GM21367 (cell line): Measurements from ENCODE around the gene KCNMB4.
A peak's percentile ranks its signal among the peaks of the same experiment; 100 is the strongest.

Experiments used
- ATAC-seq: cut with Tn5 transposase; IDR thresholded peaks from one replicate; pipeline ENCODE4 v1.9.1; 2021; ENCODE audit not compliant: unreplicated experiment

Gene KCNMB4

DNA sequence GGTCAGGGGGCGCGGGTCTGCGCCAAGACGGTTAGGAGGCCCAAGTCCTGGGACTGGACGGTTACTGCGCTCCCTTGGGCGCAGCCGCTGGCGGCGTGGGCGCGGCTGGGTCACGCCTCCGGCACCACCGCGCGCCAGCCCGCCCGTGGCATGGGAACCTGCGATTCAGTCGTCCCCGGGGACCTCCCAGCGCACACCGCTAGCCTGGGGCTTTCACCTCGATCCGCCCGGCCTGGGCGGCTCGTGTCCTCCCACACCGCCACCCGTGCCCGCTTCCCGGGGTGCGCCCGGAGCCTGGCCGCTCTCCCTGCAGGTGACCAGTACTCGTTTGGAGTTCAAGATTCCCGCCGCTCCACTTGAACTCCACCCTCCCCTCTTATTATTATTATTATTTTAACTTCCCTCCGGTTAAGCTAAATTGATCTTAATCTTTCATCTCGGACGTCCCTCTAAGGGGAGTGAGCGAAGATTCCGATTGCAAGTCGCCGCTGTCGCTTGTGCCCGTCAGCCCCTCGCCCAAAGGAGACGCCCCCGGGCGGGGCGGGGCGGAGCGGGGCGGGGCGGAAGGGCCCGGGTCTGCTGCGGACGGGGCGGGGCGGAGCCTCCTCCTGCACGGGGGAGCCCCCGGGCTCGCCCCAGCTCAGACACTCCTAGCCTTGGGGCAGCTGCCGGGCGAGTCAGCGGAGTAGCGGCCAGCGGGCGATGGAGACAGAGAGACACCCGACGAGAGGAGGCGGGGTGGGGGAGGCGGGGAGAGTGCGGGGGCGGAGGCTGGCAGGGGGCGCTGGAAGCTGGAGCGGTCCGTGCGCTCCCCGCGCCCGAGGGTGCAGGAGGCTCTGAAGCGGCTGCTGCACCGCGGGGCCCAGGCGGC, at the start of gene KCNMB4:
Gene KCNMB4 (plus strand): TSS at position 643 of the 871 bp plus-strand sequence. CDS start 445 bp downstream, outside the sequence.
- ATAC-seq: peak; percentile 82

DNA sequence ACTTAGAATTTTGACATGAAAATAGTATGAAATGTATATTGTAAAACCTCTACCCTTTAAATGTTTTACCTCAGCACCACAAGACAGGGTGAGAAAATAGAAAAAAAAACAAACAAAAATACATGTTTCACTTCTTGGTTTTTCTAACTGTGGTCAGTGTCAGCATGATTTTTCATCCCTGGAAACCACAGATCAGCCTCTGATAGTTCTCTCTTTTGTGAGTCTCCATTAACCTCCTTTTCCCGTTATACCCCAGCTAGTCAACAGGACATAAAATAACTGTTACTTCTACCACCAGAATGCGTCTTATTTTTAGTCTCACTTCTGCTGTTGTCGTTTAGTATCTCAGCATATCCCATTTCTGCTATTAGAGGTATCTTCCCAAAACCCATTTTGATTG, 48.3 kb upstream of the KCNMB4 start:
- peak; percentile 93 for ATAC-seq

DNA sequence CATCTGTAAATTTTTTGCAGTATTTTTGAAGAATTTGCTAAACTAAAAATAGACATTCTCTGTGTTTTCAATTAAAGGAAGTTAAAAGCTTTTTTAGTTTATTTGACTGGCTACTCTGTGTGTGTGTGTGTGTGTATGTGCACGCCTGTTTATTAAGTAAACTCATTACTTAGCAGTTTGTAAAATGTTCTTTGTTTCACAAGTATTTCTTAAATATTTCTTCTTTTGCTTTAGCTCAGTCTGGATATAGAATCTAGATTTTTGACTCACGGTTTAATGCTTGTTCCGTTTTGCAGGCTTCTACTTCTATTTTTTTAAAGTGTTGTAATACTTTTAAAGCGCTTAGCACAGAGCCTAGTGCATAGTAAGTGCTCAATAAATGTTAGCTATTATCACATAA, 46.5 kb upstream of the KCNMB4 start:
- ATAC-seq: no peak

GRCh38 chr12:70321191-70321590, 44.9 kb upstream of the KCNMB4 start:
- ATAC-seq: no peak

DNA sequence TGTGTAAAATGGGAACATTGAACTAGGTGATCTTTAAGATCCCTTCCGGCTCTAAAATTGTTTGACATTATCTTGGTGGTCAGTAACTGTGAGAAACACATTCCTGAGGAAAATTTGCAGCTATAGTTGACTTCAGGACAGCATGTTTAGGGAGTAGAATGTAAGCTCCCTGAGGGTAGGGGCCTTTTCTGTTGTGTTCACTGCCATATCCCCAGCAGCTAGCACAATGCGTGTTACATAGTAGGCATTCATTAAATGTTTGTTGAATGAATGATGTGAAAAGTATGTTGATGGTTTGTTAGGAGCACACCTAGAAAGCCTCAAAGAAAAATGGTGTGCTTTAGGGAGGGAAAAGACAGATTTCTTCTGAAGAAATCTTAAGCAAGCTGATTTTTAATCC, 38.5 kb upstream of the KCNMB4 start:
- ATAC-seq: no peak

DNA sequence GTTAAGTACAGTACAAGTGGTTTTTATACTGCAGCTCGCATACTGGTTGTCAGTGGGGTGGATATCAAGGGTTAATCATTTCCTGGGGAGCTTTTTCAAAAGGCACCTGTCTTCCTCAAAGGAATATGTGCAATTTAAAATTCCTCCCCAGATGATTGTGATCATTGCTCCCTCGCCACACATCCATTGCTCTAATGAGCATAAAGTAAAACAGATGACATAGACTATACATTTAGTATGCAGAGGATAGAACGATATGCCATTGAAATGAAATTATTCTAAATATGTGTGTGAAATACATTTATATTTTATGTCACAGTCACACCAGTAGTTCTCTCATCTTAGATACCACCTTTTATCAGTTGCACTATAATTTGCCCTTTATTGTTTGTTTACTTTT, 36.4 kb upstream of the KCNMB4 start:
- no peak for ATAC-seq

DNA sequence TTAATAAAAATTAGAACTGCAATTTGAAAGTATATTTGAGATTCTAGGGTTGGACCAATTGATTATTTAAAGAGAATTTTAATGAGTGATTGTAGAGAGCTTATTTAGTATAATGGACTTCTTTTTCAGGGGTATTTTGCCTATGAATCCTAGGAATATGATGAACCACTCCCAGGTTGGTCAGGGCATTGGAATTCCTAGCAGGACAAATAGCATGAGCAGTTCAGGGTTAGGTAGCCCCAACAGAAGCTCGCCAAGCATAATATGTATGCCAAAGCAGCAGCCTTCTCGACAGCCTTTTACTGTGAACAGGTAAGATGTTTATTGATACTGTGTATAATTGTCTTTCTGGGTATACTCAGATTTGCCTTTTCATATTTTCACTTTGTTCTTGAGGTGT, 35.9 kb upstream of the KCNMB4 start:
- no peak for ATAC-seq

- ATAC-seq: no peak
Observed at GRCh38 chr12:70332236-70332635, 33.9 kb upstream of the KCNMB4 start.

DNA sequence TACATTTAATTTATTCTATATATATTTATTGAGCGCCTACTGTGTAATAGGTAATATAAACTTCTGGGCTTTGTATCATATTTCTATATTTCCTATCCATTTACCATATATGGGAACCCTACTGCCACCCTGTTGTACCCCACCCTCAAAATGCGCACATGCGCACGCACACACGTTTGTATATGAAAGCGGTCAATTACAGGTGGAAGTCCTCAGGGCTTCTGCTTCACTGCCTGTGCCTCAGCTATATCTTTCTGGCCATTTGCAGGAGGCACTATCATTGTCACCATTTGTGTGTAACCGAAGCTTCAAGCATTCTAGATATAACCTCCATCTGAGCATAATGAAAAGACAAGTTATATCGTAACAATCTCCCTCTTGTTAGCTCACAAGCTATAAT, 31.3 kb upstream of the KCNMB4 start:
- ATAC-seq: no peak

GRCh38 chr12:70338531-70338930, 27.6 kb upstream of the KCNMB4 start:
- ATAC-seq: no peak

DNA sequence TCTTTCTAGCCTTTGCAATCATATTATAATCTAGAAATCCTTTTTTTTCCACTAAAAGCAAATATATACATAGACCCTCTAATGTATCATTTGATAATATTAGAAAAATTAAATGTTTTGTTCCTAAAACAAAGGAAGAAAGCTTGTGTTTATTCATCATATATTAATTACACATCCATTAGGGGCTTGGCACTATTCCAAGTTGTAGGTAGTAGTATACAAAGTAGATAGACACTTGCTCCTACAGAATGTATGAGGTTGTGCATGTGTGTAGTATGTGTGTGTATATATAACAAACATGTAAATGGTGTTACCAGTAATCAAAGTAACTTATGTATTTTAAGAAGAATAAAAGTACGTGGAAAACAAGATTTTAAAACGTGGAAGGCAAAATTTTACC, 15.0 kb upstream of the KCNMB4 start:
- ATAC-seq: no peak

- ATAC-seq: no peak
Observed at GRCh38 chr12:70353780-70354660, 12.1 kb upstream of the KCNMB4 start.

DNA sequence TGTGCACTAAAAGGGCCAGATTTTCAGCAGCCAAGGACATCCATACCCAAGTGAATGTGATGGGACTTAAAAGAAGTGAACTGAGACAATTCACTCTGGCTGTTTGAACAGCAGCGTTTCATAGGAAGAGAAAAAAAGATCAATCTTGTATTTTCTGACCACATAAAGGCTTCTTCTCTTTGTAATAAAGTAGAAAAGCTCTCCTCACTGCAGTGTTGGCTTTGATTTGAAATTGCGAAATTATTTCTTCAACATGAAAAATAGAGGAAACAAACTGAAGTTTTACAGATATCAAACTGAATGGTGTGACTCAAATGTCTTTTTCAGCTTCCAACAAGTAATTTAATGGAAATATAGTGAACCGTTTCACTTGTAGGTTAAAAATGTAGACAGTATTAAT, 11.3 kb upstream of the KCNMB4 start:
- ATAC-seq: no peak

DNA sequence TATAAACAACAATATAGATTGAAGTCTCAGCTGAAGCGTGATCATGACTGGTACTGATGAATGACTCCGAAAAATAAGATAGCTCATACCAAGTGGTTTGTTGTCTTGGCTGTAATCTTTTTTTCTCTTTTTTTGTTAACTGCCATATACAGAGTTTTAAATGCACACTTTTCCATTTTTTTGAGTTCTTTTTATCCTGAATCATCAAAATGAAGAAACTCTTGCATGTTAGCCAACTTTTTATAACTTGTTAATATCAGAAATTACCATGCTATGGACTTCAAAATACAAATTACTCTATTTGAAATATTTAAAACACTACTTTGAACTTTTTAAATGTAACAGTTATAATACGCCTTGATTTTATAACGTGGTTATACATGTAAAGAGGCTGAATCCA, 10.1 kb upstream of the KCNMB4 start:
- no peak for ATAC-seq

GRCh38 chr12:70359458-70360197, 6.5 kb upstream of the KCNMB4 start:
- ATAC-seq: no peak

DNA sequence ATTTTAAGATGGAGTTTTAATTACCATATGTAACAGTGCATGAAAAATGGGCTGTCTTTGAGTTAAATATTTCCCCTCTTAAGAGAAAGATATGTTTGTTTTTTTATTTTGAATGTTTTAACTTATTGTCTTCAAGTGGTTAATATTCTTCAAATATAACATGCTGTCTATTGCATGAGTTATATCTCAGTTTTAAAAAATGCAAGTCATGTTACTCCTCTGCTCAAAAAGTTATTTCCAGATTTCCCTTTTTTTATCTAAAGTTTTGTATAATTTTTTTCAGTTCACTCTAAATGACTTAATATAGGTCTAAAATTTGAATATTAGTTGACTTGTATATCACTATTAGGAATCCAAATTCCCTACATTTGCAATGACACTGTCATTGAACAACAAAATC, 5.9 kb upstream of the KCNMB4 start:
- no peak for ATAC-seq

DNA sequence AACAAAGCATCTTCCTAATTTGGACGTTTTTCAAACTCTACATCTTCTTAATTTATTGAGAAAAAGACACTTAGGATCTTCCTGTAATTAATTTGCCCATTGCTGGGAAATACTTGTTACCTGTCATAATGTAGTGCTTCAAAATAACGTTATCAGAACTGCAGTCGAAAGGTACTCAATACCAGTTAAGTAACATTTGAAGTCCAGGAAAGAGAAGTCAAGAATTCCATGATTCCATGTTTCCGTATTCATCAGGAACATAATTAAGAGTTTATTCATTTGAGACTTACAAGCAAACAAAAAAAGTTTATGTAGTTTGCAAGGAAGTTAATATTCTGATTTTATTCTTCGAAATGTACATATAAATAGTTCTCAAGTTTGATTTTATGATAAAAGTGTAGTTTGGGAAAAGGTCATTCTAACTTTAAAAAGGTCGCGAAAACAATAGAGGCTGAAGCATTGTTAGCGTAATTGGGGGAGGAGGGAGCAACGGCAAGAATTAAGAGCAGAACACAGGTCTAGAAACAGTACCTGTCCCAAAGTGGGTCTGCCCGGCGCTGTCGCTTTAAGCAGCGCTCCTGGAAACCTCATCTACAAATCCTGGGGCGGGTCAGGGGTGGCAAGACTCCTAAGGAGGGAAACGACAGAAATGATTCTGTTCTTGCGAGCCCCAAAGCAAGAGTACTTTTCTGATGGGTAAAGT, 1.2 kb upstream of the KCNMB4 start:
- ATAC-seq: no peak

- ATAC-seq: no peak
Observed at GRCh38 chr12:70365398-70365647, 767 bp upstream of the KCNMB4 start.

DNA sequence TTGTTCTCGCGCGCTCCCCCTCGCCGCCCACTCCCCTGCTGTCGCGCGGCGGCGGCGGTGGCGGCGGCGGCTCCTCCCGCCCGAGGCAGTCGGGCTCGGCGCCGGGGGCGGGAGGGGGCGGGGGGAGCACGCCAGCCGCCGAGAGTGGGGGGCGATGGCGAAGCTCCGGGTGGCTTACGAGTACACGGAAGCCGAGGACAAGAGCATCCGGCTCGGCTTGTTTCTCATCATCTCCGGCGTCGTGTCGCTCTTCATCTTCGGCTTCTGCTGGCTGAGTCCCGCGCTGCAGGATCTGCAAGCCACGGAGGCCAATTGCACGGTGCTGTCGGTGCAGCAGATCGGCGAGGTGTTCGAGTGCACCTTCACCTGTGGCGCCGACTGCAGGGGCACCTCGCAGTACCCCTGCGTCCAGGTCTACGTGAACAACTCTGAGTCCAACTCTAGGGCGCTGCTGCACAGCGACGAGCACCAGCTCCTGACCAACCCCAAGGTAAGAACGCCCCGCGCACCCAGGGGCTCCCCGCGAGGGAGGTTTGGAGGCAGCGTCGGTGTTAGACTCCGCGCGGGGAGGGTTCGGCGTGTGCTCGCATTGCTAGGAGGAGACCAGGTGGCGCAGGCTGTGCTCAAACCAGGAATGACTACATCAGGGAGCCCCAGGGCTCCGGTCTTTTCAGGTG, 629 bp downstream of the KCNMB4 start:
- ATAC-seq: peak; percentile 32
